Muscle layer of colon (tissue), 2 donors: ENCODE results near the gene CYP46A1.

ENCODE experiments used
- H3K27ac ChIP-seq: one replicate; pipeline ENCODE4 v1.7.0; 2013; ENCODE audit warnings: low read depth, mild to moderate bottlenecking, low read length, moderate library complexity
- H3K27me3 ChIP-seq, 2 donors: one replicate each; pipeline ENCODE4 v1.7.0; 2013; ENCODE audit warnings: low read length in 2 of 2, mild to moderate bottlenecking in 2 of 2; ENCODE audit not compliant: insufficient read depth in 2 of 2, control insufficient read depth in 1 of 2
- H3K36me3 ChIP-seq: one replicate; pipeline ENCODE4 v1.7.0; 2013; ENCODE audit warnings: mild to moderate bottlenecking, low read length; ENCODE audit not compliant: insufficient read depth
- H3K4me1 ChIP-seq: one replicate; pipeline ENCODE4 v1.7.0; 2013; ENCODE audit warnings: mild to moderate bottlenecking, low read length; ENCODE audit not compliant: insufficient read depth
- H3K4me3 ChIP-seq, 2 donors: one replicate each; pipeline ENCODE4 v1.7.0; 2013; ENCODE audit warnings: low read length in 2 of 2, low read depth in 1 of 2, mild to moderate bottlenecking in 1 of 2, moderate library complexity in 1 of 2
- H3K9ac ChIP-seq: one replicate; pipeline ENCODE4 v1.7.0; 2013; ENCODE audit warnings: low read length
- H3K9me3 ChIP-seq: one replicate; pipeline ENCODE4 v1.7.0; 2013; ENCODE audit warnings: mild to moderate bottlenecking, low read length
- donor health status: abdominal sarcoma.
- donor health status: Adenocarcinoma of cecum.

CYP46A1 gene

GRCh38 chr14:99768381-99768780, 84.3 kb downstream of the CYP46A1 start:
- H3K27ac ChIP-seq: no peak overlapping the region
- no peaks in the 10 kb centered on the region for H3K36me3 ChIP-seq
- no peak overlapping the region for H3K4me3 ChIP-seq
- peaks cover 37% of the 10 kb centered on the region for H3K4me1 ChIP-seq
- no peaks in the 10 kb centered on the region for H3K27me3 ChIP-seq
- H3K9ac ChIP-seq: no peak overlapping the region
- no peaks in the 10 kb centered on the region for H3K9me3 ChIP-seq

- Histone ChIP-seq H3K27ac (no peak overlapping the region), H3K9ac (no peak overlapping the region), H3K4me1 (peaks cover 43% of the 10 kb centered on the region), H3K27me3 (no peaks in the 10 kb centered on the region), H3K36me3 (no peaks in the 10 kb centered on the region), H3K9me3 (no peaks in the 10 kb centered on the region), H3K4me3 (no peak overlapping the region)
Measured at GRCh38 chr14:99769123-99769522, 85.0 kb downstream of the CYP46A1 start.

- Histone ChIP-seq H3K4me1 (peaks cover 50% of the 10 kb centered on the region), H3K36me3 (no peaks in the 10 kb centered on the region), H3K9me3 (no peaks in the 10 kb centered on the region), H3K27ac (no peak overlapping the region), H3K27me3 (no peaks in the 10 kb centered on the region), H3K4me3 (no peak overlapping the region), H3K9ac (no peak overlapping the region)
Measured at GRCh38 chr14:99769799-99770198, 85.7 kb downstream of the CYP46A1 start.

GRCh38 chr14:99772371-99773283, 88.5 kb downstream of the CYP46A1 start:
- Histone ChIP-seq H3K27me3 (no peaks in the 10 kb centered on the region), H3K4me1 (peaks cover 45% of the 10 kb centered on the region), H3K36me3 (no peaks in the 10 kb centered on the region), H3K9ac (peak overlapping the region; percentile 16), H3K4me3 (no peak overlapping the region), H3K9me3 (no peaks in the 10 kb centered on the region), H3K27ac (peak overlapping the region; percentile 90)

GRCh38 chr14:99773521-99774497, 89.7 kb downstream of the CYP46A1 start:
- Histone ChIP-seq H3K9me3 (no peaks in the 10 kb centered on the region), H3K27me3 (no peaks in the 10 kb centered on the region), H3K4me1 (peaks cover 39% of the 10 kb centered on the region), H3K9ac (no peak overlapping the region), H3K27ac (peak overlapping the region; percentile 90), H3K36me3 (no peaks in the 10 kb centered on the region), H3K4me3 (no peak overlapping the region)

GRCh38 chr14:99774556-99775307, 90.6 kb downstream of the CYP46A1 start:
- H3K36me3 ChIP-seq: no peaks in the 10 kb centered on the region
- H3K4me3 ChIP-seq: no peak overlapping the region
- no peaks in the 10 kb centered on the region for H3K27me3 ChIP-seq
- H3K27ac ChIP-seq: peak overlapping the region; percentile 90
- peaks cover 39% of the 10 kb centered on the region for H3K4me1 ChIP-seq
- H3K9ac ChIP-seq: peak overlapping the region; percentile 3
- H3K9me3 ChIP-seq: no peaks in the 10 kb centered on the region

GRCh38 chr14:99775351-99775750, 91.3 kb downstream of the CYP46A1 start:
- Histone ChIP-seq H3K9ac (peak overlapping the region; percentile 3), H3K27me3 (no peaks in the 10 kb centered on the region), H3K27ac (peak overlapping the region; percentile 90)

More at GRCh38 chr14:99775351-99775750, 91.3 kb downstream of the CYP46A1 start:
- H3K4me1 ChIP-seq: peaks cover 39% of the 10 kb centered on the region
- H3K4me3 ChIP-seq: no peak overlapping the region
- no peaks in the 10 kb centered on the region for H3K36me3 ChIP-seq
- H3K9me3 ChIP-seq: no peaks in the 10 kb centered on the region
